ENCODE measurements around the gene CAMTA1. TPM values are rescaled to one million over a fixed set of nuclear protein-coding genes. Genes with fewer than 3 reads are reported as not detected.

CAMTA1 gene
- total RNA-seq, 1 donor from 2014 or later: 62.9 TPM

- H3K4me3 ChIP-seq: no peak overlapping the region
- no peaks in the 10 kb centered on the region for H3K27me3 ChIP-seq
- H3K4me1 ChIP-seq: no peaks in the 10 kb centered on the region
- TF ChIP-seq POLR2A (IDR thresholded peaks at IDR 0.05) (no peak), POLR2AphosphoS5 (IDR thresholded peaks at IDR 0.05; ENCODE audit: insufficient read depth in 1 of 2, low read depth in 1 of 2) (no peak), CTCF (IDR thresholded peaks at IDR 0.05) (no peak)
- no peaks in the 10 kb centered on the region for H3K36me3 ChIP-seq
- DNase-seq (ENCODE audit: extremely low spot score in 2 of 2): no peak
- no peaks in the 10 kb centered on the region for H3K9me3 ChIP-seq
- intact Hi-C loops (cut with DNase I): no loop called here
- no peak overlapping the region for H3K27ac ChIP-seq
These were observed 947.1 kb downstream of the CAMTA1 start for GRCh38 chr1:7732331-7732730.

GRCh38 chr1:7733276-7733675 is 948.0 kb downstream of the CAMTA1 start:
- no peak for DNase-seq (ENCODE audit: extremely low spot score in 2 of 2)
- H3K27me3 ChIP-seq: no peaks in the 10 kb centered on the region
- no peaks in the 10 kb centered on the region for H3K36me3 ChIP-seq
- H3K4me3 ChIP-seq: no peak overlapping the region
- H3K9me3 ChIP-seq: no peaks in the 10 kb centered on the region
- intact Hi-C loops (cut with DNase I): no loop called here
- no peak overlapping the region for H3K27ac ChIP-seq
- TF ChIP-seq POLR2AphosphoS5 (IDR thresholded peaks at IDR 0.05; ENCODE audit: insufficient read depth in 1 of 2, low read depth in 1 of 2): no peak
- H3K4me1 ChIP-seq: no peaks in the 10 kb centered on the region

- Histone ChIP-seq H3K27ac (no peak overlapping the region), H3K4me3 (no peak overlapping the region), H3K9me3 (no peaks in the 10 kb centered on the region), H3K27me3 (no peaks in the 10 kb centered on the region), H3K36me3 (no peaks in the 10 kb centered on the region), H3K4me1 (no peaks in the 10 kb centered on the region)
- intact Hi-C loops (cut with DNase I): no loop called here
- DNase-seq (ENCODE audit: extremely low spot score in 2 of 2): no peak
- TF ChIP-seq POLR2AphosphoS5 (IDR thresholded peaks at IDR 0.05; ENCODE audit: insufficient read depth in 1 of 2, low read depth in 1 of 2) (no peak), CTCF (IDR thresholded peaks at IDR 0.05) (no peak), POLR2A (IDR thresholded peaks at IDR 0.05) (no peak)
These were observed 952.8 kb downstream of the CAMTA1 start for GRCh38 chr1:7738044-7738443.

GRCh38 chr1:7743346-7743745 is 958.1 kb downstream of the CAMTA1 start:
- intact Hi-C loops (cut with DNase I): no loop called here
- TF ChIP-seq POLR2AphosphoS5 (IDR thresholded peaks at IDR 0.05; ENCODE audit: insufficient read depth in 1 of 2, low read depth in 1 of 2) (no peak), POLR2A (IDR thresholded peaks at IDR 0.05) (no peak), CTCF (IDR thresholded peaks at IDR 0.05) (no peak)

GRCh38 chr1:7744882-7745281 is 959.6 kb downstream of the CAMTA1 start:
- no peaks in the 10 kb centered on the region for H3K9me3 ChIP-seq
- H3K36me3 ChIP-seq: no peaks in the 10 kb centered on the region
- no peaks in the 10 kb centered on the region for H3K27me3 ChIP-seq
- DNase-seq (ENCODE audit: extremely low spot score in 2 of 2): no peak
- no peak overlapping the region for H3K4me3 ChIP-seq
- intact Hi-C loops (cut with DNase I): no loop called here
- TF ChIP-seq POLR2AphosphoS5 (IDR thresholded peaks at IDR 0.05; ENCODE audit: insufficient read depth in 1 of 2, low read depth in 1 of 2) (no peak), POLR2A (IDR thresholded peaks at IDR 0.05) (no peak), CTCF (IDR thresholded peaks at IDR 0.05) (no peak)
- no peak overlapping the region for H3K27ac ChIP-seq
- H3K4me1 ChIP-seq: no peaks in the 10 kb centered on the region

More at GRCh38 chr1:7743346-7743745, 958.1 kb downstream of the CAMTA1 start:
- Histone ChIP-seq H3K4me3 (no peak overlapping the region), H3K27ac (no peak overlapping the region), H3K9me3 (no peaks in the 10 kb centered on the region), H3K36me3 (no peaks in the 10 kb centered on the region), H3K4me1 (no peaks in the 10 kb centered on the region), H3K27me3 (no peaks in the 10 kb centered on the region)
- DNase-seq (ENCODE audit: extremely low spot score in 2 of 2): no peak
